Measurements from ENCODE around the gene MALT1.

DNA sequence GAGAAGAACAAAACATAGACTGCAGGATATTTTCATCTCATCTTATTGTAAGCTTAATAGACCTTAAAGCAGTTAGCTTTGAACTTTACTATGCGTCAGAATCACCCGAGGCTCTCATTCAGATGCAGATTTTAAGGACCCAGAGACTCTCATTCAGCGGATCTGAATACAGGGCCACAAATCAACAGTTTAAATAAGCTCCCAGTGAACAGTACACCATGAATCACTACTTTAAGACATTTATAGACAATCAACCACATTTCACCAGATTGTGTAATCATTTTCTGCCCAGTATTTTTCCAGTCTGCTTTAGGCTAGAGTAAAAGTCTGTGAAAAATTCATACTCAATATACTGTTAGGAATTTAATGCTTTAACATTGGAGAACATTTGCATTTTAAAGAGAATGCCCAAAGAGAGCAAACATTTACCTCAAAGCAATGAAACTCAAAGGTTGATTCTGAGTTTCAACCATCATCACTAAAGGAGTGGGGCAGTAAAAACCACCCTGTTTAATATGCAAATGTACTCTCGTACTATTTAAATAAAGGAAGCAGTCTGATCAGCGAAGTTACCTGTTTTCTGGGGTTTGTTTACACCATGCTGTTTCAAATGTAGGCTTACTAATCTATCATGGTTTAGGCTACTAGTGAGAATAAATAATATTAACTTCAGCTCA lies 31.4 kb upstream of the MALT1 start:
- TF ChIP-seq, protein P1, sequence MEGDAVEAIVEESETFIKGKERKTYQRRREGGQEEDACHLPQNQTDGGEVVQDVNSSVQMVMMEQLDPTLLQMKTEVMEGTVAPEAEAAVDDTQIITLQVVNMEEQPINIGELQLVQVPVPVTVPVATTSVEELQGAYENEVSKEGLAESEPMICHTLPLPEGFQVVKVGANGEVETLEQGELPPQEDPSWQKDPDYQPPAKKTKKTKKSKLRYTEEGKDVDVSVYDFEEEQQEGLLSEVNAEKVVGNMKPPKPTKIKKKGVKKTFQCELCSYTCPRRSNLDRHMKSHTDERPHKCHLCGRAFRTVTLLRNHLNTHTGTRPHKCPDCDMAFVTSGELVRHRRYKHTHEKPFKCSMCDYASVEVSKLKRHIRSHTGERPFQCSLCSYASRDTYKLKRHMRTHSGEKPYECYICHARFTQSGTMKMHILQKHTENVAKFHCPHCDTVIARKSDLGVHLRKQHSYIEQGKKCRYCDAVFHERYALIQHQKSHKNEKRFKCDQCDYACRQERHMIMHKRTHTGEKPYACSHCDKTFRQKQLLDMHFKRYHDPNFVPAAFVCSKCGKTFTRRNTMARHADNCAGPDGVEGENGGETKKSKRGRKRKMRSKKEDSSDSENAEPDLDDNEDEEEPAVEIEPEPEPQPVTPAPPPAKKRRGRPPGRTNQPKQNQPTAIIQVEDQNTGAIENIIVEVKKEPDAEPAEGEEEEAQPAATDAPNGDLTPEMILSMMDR (IDR thresholded peaks at IDR 0.05; ENCODE audit: low read depth, low read length), result no peak
- TF ChIP-seq POLR2A (IDR thresholded peaks at IDR 0.05; ENCODE audit: extremely low read depth, insufficient read length) (no peak), MYC (IDR thresholded peaks at IDR 0.05; ENCODE audit: low read depth, low read length) (no peak)
- TF ChIP-seq, protein P2, sequence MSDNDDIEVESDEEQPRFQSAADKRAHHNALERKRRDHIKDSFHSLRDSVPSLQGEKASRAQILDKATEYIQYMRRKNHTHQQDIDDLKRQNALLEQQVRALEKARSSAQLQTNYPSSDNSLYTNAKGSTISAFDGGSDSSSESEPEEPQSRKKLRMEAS (IDR thresholded peaks at IDR 0.05; ENCODE audit: low read depth, low read length), result no peak

All from NB4 (cell line).